NCI-H510A treated with DMSO at 0.1 percent for 48 hours (cell line): Measurements from ENCODE around the gene CENPVL3.
"Not testable (repeated sequence)": the region's sequence is repeated elsewhere in the genome, so short reads cannot be mapped to it uniquely, and the experiment has no call there.

Experiments used
- DNase-seq: peaks from one replicate; lab custom pipeline; 2025; lab: John Stamatoyannopoulos, UW

CENPVL3 gene

DNA sequence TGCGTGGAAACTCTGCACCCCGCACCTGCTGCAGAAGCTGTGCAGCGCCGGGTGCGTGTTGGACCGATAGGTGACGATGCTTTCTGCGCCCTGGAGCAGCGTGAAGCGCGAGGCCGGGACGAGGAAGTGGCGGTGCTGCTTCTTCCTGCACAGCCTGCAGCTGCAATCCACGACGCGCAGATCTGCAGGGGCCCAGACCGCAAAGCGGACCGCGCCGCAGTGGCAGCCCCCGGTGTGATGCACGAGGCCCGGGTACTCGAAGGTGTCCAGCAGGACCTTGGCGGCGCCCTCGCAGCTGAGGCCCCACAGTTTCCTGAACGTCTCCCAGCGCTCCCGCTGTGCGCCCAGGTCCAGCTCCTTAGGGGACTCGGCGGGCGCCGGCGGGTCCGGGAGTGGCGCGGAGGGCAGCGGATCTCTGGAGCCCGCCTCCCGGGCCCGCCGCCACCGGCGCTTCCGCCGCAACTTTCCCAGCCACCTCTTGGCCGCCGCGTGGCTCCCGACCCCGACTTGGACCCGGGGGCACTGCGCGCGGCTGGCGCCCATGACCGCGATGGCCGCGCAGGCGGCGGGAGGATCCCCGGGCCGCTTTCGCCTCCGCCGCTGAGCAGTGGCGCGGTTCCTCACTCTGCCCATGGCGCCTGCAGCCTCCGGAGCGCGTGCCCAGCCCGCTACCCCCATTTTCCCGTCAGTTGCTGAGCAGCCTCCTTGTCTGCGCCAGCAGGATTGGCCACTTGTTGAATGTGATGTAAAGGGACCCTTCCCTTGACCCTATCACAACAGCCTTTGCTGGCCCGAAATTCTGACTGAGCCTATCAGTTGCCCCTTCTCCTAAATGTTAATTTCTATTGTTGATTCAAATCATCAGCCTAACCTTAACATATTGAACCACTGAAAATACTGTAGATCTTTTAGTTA lies at the start of gene CENPVL3:
CENPVL3 (minus strand) TSS at position 672 of the 915 bp plus-strand sequence; CDS start at position 633, 39 bp downstream.
- DNase-seq: not testable (repeated sequence)

DNA sequence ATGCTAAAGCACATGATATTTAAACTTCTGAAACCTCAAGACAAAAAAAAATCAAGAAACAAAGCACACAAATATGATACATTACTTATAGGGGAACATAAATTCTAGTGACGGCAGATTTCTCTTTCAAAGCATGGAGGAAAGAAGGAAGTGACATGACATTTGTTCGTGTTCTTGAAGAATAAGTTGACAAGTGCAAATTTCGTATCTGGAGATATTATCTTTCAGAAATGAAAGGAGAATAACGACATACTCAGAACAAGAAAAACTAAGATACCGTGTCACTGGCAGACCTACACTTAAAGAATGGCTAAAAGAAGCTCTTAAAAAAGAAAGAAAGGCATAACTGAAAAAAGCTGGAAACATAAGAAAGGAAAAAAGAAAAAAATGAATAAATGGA lies 47.3 kb upstream of the CENPVL3 start:
- no peak for DNase-seq

GRCh38 chrX:51643377-51643776 lies 24.7 kb upstream of the CENPVL3 start:
- DNase-seq: no peak

DNA sequence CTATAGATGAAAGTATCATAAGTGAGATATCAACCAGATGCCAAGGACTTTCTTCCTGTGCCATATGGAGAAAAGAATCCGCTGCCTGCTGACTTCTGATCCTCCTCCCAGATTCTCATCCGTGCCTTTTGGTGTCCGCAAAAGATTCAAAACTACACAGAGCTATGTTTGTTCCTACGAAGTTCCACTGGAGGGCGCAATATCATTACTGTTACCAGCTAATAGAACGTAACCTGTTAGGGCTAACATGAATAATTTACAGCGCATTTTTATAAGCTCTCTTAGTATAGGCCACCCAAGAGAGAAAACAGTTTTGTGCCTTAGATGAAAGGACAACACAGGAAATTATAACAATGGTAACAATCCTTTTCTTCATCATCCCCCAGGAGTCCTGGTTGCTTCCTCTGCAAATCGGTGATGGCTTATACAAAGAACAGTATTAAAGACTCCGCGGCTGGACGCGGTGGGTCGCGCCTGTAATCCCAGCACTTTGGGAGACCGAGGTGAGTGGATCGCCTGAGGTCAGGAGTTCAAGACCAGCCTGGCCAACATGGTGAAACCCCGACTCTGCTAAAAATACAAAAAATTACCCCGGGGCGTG lies 22.8 kb upstream of the CENPVL3 start:
- peak; percentile 0 for DNase-seq

- not testable (repeated sequence) for DNase-seq
Measured at GRCh38 chrX:51636511-51636910, 17.8 kb upstream of the CENPVL3 start.

- peak; percentile 0 for DNase-seq
Measured at GRCh38 chrX:51614353-51615012, 4.2 kb downstream of the CENPVL3 start.

DNA sequence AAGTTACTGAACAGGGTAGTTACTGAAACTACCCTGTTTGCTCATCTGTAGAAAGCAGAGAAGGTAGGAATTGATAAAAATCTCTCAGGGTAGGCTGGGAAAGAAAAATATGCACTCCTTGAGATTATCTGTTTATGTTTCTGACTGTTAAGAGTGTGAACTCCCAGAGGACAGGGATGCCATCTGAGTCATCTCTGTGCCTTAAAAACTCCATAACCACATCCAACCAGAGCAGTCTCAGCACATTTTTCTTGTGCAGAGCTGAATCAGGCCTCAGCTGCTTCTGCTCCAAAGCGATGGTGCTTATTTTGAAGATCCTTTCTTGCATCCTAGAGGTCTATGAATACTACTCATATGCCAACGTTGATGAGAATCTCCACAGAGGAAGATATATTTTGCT lies 9.9 kb downstream of the CENPVL3 start:
- no peak for DNase-seq

GRCh38 chrX:51608126-51608525 lies 10.6 kb downstream of the CENPVL3 start:
- DNase-seq: no peak

- no peak for DNase-seq
Measured at GRCh38 chrX:51606446-51606845, 12.3 kb downstream of the CENPVL3 start.

DNA sequence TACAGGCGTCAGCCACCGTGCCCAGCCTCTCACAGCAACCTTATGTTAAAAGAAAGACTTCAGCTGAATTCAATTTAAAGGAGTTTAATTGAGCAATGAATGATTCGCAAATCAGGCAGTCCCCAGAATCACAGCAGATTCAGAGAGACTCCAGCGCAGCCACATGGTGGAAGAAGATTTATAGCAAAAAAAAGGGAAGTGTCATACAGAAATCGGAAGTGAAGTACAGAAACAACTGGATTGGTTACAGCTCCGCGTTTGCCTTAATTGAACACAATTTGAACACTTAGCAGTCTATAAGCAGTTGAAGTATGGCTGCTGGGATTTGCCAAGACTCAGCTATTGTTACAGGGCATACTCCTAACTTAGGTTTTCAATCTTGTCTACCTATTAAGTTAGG lies 19.8 kb downstream of the CENPVL3 start:
- no peak for DNase-seq

DNA sequence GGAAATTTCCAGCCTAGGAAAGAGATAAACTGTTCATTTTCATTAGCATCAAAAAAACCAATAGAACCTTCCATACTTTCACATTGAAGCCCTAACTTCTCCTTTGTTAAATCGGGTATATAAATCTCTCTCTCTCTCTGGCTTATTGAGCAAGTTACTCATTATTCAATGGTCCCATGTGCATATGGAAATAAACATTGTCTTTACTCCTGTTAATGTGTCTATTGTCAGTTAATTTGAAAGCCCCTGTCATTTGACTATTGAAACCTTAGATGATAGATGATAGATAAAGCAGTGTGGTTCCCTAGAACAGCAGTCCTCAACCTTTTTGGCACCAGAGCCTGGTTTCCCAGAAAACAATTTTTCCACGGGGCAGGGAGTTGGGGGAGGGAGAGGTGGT lies 46.8 kb downstream of the CENPVL3 start:
- no peak for DNase-seq

DNA sequence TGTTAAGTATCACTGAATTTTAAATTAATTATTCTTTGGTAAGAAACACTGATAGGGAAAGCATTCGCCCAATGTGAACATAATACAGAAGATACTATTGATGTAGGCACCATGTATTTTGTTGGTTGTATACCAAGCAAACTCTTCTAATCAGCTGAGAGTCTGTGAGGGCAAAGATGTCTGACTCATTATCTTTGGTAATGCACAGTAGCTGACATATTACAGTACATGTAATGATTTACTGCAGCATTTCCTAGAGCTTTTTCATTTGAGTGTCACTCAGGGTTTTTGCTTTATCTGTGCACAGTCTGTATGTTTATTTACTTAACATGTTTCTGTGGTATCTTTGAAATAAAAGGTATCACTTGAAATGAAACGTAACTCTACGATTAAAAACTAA lies 49.2 kb downstream of the CENPVL3 start:
- no peak for DNase-seq

- no peak for DNase-seq
Measured at GRCh38 chrX:51568586-51568985, 50.1 kb downstream of the CENPVL3 start.
